K562 (cell line): ENCODE results near the gene VEGFB. TPM values are rescaled to one million over a fixed set of nuclear protein-coding genes. Genes with fewer than 3 reads are reported as not detected.
A peak's percentile ranks its signal among the peaks of the same experiment; 100 is the strongest.

Source experiments
- CUX1 ChIP-seq: fragments of 200-800 bp; sonication (Bioruptor generic); IDR thresholded peaks from 2 replicates; pipeline ENCODE4 v1.6.1; 2016; ENCODE audit warnings: missing genetic modification characterization, missing compliant biosample characterization
- ERF ChIP-seq: fragments of 450-650 bp; formaldehyde crosslinking; IDR thresholded peaks from 2 replicates; pipeline ENCODE4 v1.4.0; 2020; ENCODE audit warnings: mild to moderate bottlenecking, mixed read lengths
- HDGF ChIP-seq: fragments of 450-650 bp; IDR thresholded peaks from 2 replicates; pipeline ENCODE4 v1.6.1; 2016
- JUND ChIP-seq, 2 experiments: IDR thresholded peaks; 2 replicates in 1 of 2; 3 replicates in 1 of 2; pipeline ENCODE4 v1.6.1; 2011; ENCODE audit warnings: borderline replicate concordance in 2 of 2, low read depth in 2 of 2, low read length in 2 of 2, improper control_type of control experiment in 1 of 2, missing biosample characterization in 1 of 2, missing genetic modification characterization in 1 of 2, missing genetic modification reagents in 1 of 2
- MCM3 ChIP-seq: fragments of 450-650 bp; IDR thresholded peaks from 2 replicates; pipeline ENCODE4 v1.6.1; 2016
- NCOA6 ChIP-seq: fragments of 450-650 bp; IDR thresholded peaks from 2 replicates; pipeline ENCODE4 v1.6.1; 2017; ENCODE audit warnings: mild to moderate bottlenecking
- POLR2A ChIP-seq: fragments of 450-650 bp; conservative IDR thresholded peaks from 2 replicates; pipeline ENCODE4 v1.6.1; 2016
- POLR2G ChIP-seq: fragments of 200-400 bp; formaldehyde crosslinking; IDR thresholded peaks from 2 replicates; pipeline ENCODE4 v1.6.1; 2017; ENCODE audit warnings: low read depth, mild to moderate bottlenecking, antibody characterized with exemption, low read length, moderate library complexity
- POLR2H ChIP-seq: IDR thresholded peaks from 2 replicates; pipeline ENCODE4 v1.6.1; 2016; ENCODE audit warnings: missing genetic modification characterization, low read depth, mild to moderate bottlenecking, control low read depth, missing compliant biosample characterization, moderate library complexity
- ZBTB1 ChIP-seq: sonication (generic); formaldehyde crosslinking; IDR thresholded peaks from 2 replicates; pipeline ENCODE4 v1.8.1; 2023; ENCODE audit warnings: missing genetic modification reagents, low read depth, mild to moderate bottlenecking, borderline replicate concordance
- ZNF407 ChIP-seq: fragments of 450-650 bp; IDR thresholded peaks from 2 replicates; pipeline ENCODE4 v1.6.1; 2016; ENCODE audit warnings: low read depth
- ZNF639 ChIP-seq, 2 experiments: fragments of 200-800 bp in 1 of 2; sonication (Bioruptor generic) in 1 of 2; sonication (generic) in 1 of 2; formaldehyde crosslinking in 1 of 2; IDR thresholded peaks in 1 of 2; conservative IDR thresholded peaks in 1 of 2; 2 replicates each; pipeline versions ENCODE4 v1.5.0 to v1.6.1; 2016 to 2020; ENCODE audit warnings: missing compliant biosample characterization in 1 of 2, missing genetic modification characterization in 1 of 2, missing genetic modification reagents in 1 of 2
- polyA plus RNA-seq, 8 experiments: library from polyadenylated mRNA; depleted of rRNA in 4 of 8; stranded (reverse) in 5 of 8; unstranded in 3 of 8; fragments of >200 nt; fragmentation: Nextera tagmentation in 2 of 8; fragmentation: Illumina TruSeq in 1 of 8; extraction: Ambion mirVana in 2 of 8; extraction: Trizol in 1 of 8; gene quantifications; 2 replicates each; pipeline versions ENCODE4 v1.2.1 to v1.2.3, GENCODE V29; 2011 to 2014; ENCODE audit warnings: inconsistent platforms in 1 of 8, missing spikeins in 1 of 8
- total RNA-seq, 7 experiments: library from RNA; depleted of rRNA in 6 of 7; stranded (reverse); fragments of >200 nt in 6 of 7; fragmentation: Illumina TruSeq in 2 of 7; extraction: Trizol in 2 of 7; gene quantifications; 2 replicates each; pipeline versions ENCODE4 v1.2.1 to v1.2.3, GENCODE V29; 2011 to 2021; ENCODE audit warnings: low replicate concordance in 1 of 7

The VEGFB gene
- total and polyA plus RNA-seq, 9 of the 15 experiments (the other 6 are each of a cell fraction or from before 2014, with no cell fraction given): 11.0 to 83.4 (median 25.7) TPM

GRCh38 chr11:64243236-64243854 lies 9.0 kb downstream of the VEGFB start (continued):
- TF ChIP-seq ZNF407 (no peak), ZNF639 (CRISPR knock-in tag; conservative IDR thresholded peaks at IDR 0.05 in 1 of 2, IDR thresholded peaks at IDR 0.05 in 1 of 2) (0 out of 4 replicates have a peak, but pooled peaks of 1 of the 2 experiments have one; percentile 31), ERF (no peak), POLR2H (tag) (no peak), POLR2A (peak; percentile 63), JUND (IDR thresholded peaks at IDR 0.05; ENCODE audit: borderline replicate concordance, low read depth, low read length) (peak; percentile 32; the same call in 1 of the 2 replicates), JUND (tag; IDR thresholded peaks at IDR 0.05; ENCODE audit: borderline replicate concordance, low read depth, low read length) (no peak), HDGF (no peak), ZBTB1 (CRISPR knock-in tag) (no peak), POLR2G (peak; percentile 67), NCOA6 (no peak), CUX1 (CRISPR knock-in tag) (no peak), MCM3 (no peak)
